GM19372 (cell line): ENCODE results near the gene CPVL.

ENCODE experiments used
- ATAC-seq: cut with Tn5 transposase; IDR thresholded peaks from one replicate; pipeline ENCODE4 v1.9.1; 2021; ENCODE audit warnings: mild to moderate bottlenecking, low read depth, moderate library complexity; ENCODE audit not compliant: unreplicated experiment

The CPVL gene

DNA sequence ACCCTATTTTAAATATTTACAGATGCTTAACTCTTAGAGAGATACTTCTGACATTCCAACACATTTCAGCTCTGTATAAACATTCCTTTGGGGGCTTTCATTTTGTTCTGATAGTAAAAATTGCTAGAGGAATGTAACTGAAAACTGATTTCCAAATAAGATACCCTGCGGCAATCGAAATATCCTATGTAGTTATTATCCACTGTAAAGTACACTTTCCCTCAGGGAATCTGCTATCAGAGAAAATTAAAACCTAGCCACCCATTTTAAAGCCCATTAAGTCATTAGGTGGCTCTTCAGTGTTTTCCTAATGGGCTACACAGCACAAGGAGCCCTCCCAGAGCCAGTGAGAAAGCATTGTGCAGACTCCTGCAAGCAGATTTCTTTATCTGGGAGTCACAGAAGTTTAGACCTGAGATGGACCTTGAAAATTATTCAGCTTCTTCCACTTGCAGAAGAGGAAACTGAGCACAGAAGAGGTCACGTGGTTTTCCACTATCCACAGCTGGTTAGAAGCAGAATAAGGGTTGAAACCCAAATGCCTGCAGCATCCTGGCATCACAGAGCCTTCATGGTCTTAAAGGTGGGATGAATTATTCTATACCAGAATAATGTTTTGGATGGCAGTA is 12.6 kb upstream of the CPVL start:
- no peak for ATAC-seq

DNA sequence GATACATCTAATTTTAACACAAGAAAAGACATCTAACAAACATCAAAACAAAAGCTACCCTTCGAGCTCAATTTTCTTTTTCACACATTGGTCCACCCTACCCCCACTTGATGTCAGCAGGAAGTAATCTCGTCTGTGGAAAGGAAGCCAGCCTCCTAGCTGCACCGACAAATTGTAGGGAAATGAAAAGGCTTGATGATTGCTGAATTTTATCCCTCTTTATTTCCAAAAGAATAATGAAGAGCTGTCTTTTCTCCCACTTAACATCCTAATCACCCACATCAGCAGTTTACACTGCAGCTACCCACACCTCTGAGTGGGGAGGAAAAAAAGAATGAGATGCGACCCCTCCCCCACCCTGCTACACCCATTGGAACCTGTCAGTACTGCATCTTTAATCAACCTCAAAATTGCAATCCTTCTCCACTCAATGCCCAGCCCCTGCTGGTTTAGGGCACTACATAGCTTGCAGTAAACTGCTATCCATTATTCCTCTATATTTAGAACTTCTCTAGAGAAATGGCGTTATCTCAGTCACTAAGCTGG is 10.6 kb upstream of the CPVL start:
- no peak for ATAC-seq

DNA sequence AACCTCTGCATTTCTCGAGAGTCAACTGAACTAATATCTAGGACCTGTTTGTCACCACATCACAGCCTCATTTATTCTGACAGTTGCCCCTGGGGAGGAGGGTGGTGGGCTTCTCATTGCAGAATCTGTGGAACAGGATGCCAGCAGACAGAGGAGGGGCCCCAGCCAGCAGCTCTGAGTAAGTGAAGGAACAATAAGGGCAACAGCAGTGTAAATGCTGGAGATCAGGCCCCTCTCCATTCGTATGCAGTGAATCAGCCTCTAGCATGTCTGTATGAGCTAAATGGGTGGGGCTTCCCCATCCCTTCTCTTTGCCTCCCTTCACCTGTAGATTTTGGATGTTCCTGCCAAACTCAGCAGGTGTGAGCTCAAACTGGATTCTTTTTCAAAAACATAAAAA is 7.7 kb upstream of the CPVL start:
- no peak for ATAC-seq

DNA sequence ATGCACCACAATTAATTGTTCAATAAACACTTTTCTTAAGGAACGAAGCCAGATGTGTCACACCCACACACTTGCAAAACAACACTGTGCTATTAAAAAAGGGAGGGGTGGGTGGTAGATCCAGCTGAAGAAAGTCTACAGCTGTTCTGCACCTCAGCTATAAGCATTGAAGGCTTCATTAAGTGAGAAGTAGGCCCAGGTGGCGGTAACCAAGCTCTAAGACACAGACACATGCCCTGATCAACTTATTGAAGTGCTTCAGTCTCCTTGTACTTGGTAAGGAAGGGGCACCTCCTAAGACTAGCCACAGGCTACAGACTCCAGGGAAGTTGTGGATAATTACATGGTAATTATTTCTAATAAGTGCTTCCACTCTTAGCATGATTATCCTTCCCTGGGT is 4.5 kb upstream of the CPVL start:
- ATAC-seq = no peak

DNA sequence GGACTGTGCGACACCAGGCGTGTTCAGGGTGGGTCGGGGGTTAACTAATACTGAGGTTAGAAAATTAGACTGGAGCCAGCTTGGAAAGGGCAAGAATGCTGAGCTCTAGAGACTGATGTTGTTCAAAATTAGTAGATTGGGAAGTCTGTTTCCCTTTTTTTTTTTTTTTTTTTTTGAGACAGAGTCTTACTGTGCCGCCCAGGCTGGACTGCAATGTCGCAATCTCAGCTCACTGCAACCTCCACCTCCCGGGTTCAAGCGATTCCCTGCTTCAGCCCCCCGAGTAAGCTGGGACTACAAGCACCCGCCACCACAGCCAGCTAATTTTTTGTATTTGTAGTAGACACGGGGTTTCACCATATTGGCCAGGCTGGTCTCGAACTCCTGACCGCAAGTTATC is 2.7 kb upstream of the CPVL start:
- ATAC-seq = no peak

DNA sequence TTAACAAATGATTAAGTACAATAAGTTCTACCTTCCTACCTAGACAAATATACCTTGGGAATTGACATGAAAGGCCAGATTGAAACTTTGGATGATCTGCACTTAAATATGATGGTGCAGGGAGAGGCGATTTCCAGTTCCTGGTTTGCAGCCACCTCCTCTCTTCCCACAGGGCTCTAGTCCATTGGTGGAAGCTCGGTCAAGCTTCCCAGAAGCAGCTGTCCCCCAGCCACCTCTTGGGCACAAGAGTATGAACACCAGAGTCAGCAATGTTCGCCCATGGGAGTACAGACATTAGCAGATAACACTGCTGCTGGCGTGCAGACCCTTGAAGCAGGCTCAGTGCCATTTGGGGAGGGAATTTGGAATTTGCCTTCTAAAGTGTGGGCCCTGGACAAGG is 1.5 kb upstream of the CPVL start:
- ATAC-seq = no peak

DNA sequence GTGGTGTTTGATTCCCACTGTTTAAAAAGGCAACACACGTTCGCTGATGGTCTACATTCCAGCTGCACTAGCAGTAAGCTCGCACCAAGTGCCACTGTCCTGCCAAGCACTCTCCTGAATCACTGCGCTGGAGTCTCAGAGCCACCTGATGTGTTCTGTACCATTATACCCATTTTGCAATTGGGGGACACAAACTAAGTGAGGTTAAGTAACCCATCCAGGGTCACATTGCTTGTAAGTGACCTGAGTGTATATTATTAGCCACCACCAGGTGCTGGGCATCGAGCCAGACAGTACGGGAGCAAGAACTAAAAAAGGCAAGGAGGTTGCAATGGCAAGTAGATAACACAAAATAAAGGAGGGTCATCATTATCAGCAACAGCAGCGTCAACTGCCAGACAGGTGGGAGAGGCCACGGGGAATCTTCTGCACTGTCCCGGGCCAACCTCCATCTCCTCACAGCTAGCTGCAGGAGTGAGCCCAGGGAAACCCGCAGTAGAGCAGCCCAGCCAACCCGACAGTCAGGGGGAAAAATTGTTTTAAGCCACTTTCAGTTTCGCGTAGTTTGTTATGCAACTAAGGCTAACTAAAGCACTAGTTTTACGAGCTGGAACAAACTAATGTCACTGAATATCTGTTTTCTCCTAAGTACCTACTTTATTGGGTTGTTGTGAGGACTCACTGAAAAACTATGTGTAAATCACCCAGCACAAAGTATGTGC is 712 bp upstream of the CPVL start:
- no peak for ATAC-seq

DNA sequence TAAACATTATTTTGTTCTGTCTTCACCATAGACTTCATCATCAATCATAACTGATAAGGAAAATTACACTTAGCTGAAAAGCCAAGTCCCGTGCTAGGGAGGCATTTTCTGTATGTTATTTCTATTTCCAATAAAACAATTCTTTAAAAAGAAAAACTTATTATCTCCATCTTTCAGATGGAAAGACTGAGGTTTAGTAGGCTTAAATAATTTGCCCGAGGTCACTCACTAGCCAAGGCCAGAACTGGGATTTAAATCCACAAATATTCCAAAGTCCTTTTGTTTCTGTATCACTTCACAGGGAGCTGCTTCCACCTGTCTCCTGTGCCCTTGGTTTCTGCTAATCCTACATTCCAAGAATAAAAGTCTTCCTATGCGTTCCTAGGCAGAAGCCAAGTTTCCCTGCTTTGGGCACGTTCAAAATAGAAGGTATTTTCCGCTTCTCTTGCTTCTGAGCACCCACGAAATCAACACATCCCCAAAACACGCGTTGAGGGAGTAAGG is 732 bp downstream of the CPVL start:
- ATAC-seq = no peak

DNA sequence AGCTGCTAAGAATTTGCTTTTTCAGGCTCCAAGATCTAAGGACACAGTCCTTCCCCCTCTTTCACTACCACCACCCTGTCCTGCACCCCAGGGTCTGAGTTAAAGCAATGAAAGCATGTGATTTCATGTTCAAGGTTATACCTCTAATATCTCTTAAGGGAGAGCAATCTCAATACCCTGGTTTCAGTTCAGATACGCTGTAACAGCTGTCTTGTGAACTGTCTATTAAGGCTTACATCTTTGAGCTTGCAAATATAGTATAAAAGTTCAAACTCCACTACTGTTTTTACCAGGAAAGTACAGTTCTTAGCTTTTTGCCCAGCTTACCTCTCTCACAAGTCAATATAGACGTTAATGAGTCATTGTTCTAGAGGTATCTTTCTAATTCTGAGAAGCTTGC is 2.6 kb downstream of the CPVL start:
- no peak for ATAC-seq

DNA sequence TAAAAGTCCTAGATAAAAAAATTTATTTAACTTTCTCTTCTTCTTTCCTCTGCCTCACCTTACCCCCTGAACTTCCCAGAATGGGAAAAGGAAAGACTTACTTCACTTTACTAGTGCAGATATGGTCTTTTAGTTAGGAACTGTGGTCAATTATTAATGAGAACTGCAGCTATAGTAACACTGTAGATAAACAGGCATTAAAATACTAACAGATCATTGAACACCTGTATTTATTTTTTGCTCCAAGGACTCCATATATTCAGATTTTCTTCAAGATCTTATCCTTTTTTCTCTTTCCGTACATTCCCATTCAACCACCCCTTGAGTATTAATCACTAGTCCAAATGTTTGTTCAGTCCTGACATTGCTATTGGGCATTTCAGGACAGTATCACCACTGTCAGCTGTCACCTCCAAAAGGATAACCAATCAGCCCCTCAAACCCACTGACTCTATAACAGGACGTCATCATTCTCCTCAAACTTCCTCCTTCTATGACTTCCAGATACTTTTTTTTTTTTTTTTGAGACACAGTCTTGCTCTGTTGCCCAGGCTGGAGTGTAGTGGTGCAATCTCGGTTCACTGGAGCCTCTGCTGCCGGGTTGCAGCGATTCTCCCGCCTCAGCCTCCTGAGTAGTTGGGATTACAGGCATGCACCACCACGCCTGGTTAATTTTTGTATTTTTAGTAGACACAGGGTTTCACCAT is 4.2 kb downstream of the CPVL start:
- ATAC-seq = no peak

DNA sequence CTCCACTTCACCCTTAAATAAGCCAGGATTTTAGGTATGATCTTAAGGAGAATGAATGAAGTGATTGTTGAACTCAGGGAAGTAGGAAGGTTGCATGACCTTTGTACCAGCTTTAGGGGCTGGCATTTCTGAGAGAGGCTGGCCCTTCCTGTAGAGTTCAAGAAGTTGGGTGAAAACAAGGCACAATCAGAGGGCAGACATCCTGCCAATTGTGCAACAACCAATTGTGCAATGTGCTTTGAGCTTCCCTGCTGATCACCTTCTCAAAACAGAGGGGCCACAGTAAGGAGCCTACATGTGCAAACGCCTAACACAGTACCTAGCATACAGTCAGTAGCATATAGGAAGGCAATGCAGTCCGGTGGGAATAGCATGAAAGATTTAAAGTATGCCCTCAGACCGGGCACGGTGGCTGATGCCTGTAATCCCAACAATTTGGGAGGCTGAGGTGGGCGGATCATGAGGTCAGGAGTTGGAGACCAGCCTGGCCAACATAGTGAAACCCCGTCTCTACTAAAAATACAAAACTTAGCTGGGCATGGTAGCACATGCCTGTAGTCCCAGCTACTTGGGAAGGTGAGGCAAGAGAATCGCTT is 5.4 kb downstream of the CPVL start:
- no peak for ATAC-seq

DNA sequence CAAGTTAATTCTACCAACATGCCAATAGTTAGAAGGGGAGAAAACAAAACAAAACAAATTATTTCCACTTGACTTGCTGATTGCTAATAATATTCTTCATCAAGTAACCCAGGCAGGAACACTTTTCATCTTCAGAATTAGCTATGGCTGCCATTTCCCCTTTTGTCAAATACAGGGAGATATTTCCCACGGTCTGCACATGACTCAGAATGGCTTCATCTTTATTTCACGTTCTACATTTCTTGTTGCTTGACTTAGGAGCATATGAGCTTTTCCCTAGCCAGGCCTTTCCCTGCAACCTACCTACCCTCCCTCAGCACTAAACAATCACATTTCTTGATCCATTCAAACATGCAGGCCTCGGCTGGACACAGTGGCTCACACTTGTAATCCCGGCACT is 6.5 kb downstream of the CPVL start:
- no peak for ATAC-seq

DNA sequence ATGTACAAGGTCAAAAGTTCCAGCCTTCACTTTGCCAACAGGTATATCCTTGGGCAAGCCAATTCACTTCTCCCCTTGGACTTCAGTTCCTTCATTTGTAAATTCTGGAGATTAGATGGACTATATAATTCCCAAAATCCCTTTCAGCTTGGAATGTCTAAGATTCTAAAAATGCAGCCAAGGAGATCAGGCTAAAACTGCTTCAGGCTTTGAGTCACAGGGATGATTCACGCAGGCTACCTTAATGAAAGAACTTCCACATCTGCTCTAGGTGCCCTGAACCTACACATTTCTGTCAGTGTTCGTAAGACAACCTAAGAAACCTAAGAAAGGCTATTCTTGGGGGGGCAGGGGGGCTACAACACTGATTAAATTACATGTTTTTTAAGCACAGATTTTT is 7.1 kb downstream of the CPVL start:
- ATAC-seq = no peak

DNA sequence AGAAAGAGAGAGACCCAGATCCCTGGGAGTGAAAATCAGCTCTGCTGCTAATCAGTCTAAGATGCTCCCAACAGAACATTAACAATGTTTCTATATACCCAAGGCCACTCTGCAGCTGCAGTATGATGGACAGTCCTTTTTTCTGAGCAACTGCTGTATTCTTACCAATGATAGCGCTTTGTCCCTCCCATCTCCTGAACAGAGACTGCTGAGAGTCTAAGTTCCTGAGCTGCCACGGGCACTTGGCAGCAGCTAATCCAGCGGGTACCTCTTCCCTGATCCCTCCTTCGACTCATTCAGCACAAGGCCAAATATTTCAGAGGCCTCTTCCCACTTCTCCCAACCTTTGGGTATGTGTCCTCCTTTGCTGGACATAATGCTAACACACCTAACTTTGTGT is 7.7 kb downstream of the CPVL start:
- no peak for ATAC-seq

DNA sequence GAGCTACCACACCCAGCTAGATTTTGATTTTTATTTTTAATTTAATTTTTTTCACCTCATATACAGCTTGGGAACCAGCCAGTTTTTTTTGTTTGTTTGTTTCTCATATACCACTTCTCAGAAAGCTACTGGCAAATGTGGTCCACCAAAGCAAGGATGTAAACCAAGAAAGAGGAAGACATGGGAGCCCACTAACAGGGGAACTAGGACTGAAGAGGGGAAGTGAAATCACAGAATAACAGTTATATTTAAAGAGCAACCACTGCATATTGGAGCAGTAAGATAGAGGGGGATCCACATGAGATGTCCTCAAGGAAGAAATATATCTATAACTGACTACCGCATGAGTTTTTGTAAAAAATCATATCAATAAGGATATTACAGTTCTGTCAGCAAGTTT is 10.5 kb downstream of the CPVL start:
- no peak for ATAC-seq

DNA sequence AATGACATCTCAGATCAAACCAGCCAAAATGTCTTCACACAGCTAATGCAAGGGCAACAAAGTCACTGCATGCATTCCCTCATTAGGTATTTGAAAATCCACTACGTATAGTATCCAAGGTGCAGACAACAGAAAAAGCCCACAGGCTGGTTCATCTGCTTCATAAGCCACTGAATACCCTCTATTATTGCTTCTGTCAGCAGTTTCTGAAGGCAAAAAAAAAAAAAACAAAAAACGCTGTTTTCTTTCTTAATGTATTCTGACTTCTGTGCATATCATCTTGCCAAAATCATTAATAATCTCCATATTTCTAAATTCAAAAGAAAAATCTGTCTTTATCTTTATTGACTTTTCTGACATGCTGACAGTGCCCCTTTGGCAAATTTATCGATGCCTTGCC is 13.4 kb downstream of the CPVL start:
- no peak for ATAC-seq

DNA sequence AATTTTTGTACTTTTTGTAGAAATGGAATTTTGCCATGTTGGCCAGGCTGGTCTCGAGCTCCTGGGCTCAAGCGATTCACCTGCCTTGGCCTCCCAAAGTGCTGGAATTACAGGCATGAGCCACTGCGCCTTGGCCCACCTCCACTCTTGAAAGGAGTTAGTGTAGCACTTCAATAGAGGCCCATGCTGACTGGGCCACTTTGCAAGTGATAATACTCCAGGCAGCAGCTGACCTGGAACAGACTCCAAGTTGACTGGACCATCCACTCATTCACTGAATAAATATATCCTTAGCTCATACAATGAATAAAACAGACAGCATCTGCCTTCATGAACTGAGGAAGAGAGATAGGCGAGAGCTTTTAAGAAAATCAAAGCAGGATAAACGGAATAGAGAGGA is 14.7 kb downstream of the CPVL start:
- no peak for ATAC-seq

DNA sequence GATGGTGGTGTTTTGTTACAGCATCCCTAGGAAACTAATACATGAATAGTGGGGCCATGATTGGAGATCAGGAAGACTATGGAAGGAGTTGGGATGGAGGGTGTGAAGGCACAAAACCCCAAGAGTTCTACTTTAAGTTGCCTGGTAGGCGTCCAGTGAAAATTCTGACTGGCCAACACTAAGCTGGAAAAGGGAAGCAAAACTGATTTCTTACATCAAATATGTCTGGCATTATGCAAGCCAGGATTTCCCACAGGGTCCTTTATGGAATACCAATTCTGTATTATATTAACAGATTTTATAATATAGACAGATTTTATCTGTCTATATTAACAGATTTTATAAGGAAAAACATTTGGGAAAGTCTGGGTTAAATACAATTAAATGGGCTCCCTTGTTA is 16.2 kb downstream of the CPVL start:
- ATAC-seq = no peak

DNA sequence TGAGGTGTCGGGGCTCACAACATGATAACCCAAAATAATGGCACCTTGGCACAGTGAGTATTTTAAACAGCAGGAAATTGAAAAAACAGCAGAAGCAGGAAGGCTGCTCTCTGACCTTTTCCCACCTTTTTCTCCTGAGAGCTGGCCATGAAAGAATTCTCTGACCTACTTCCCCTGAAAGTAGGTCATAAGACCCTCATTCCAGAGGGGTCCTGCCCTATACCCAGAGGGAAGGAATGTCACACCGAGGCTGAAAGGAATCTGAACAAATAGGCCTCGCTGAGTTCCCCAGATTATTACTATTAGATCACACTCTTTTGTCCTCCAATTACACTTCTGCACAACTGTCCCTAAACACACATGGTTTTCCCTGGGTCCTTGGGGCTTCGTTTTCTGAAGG is 18.8 kb downstream of the CPVL start:
- ATAC-seq = no peak

DNA sequence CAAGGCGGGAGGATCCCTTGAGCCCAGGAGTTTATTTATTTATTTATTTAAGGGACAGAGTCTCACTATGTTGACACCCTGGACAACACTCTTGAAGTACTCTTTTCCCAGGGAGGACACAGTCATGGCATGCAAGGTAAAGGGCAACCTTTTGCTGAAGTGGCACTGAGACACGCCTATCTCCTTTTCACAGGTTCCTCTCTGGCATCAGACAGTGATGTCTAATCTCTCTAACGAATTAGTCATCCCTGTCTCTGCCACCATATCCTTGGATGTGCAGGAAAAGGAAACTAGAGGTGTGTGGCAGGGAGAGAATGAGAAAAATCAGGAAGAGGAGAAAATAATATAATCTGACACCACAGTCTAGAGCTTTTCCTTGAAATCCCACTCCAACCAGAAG is 19.5 kb downstream of the CPVL start:
- no peak for ATAC-seq

DNA sequence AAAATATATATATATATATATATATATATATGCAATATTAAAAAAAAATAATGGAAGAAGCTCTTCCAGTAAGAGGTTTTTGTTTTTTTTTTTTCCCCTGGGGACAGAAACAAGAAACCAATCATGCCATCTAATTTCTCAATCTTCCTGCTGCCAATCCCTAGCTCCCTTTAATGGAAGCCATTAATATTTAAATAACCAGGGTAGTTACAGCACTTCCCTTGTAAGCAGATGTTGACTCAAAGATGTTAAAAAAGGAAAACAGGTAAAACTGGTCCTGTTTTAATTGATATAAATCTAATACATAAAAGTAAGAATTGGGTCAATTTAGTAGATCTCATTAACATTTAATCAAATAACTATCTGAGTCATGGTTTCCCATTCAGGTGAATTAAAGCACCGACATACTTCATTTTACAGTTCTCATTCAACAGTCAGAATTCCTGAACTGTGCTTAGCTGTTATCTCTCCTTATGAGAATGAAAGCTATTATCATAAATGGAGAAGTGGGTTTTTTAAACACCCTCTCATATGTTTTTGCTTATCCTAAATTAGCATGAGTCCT is 22.6 kb downstream of the CPVL start:
- no peak for ATAC-seq
